MM.1S (cell line): Measurements from ENCODE around the gene RTBDN.

Experiments used
- EZH2 ChIP-seq: fragments of 300-600 bp; sonication (generic); optimal IDR thresholded peaks from 2 replicates; pipeline ENCODE3; 2017; ENCODE audit warnings: low read depth, mild to moderate bottlenecking, antibody characterized with exemption, low read length, mixed read lengths
- TF ChIP-seq, protein P1 (sequence below): fragments of 300-600 bp; sonication (generic); IDR thresholded peaks from 2 replicates; pipeline ENCODE4 v1.5.1; 2016; ENCODE audit warnings: antibody characterized with exemption, low read length, mixed read lengths

DNA sequence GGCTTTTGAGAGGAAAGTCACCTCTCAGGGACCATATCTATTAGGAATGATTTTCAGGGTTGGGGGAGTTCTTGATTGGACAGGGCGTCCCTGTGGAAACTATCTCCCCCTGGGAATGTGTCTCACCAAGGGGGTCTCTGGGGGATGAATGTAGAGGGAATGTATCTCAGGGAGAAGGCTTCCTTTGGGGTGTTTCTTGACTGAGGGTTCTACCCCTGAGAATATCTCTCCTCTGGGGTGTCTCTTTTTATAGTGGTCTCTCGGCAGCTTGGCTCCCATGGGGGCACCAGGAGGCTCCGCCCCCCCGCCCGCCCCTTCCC lies 1.0 kb downstream of the RTBDN start:
- TF ChIP-seq, protein P1, sequence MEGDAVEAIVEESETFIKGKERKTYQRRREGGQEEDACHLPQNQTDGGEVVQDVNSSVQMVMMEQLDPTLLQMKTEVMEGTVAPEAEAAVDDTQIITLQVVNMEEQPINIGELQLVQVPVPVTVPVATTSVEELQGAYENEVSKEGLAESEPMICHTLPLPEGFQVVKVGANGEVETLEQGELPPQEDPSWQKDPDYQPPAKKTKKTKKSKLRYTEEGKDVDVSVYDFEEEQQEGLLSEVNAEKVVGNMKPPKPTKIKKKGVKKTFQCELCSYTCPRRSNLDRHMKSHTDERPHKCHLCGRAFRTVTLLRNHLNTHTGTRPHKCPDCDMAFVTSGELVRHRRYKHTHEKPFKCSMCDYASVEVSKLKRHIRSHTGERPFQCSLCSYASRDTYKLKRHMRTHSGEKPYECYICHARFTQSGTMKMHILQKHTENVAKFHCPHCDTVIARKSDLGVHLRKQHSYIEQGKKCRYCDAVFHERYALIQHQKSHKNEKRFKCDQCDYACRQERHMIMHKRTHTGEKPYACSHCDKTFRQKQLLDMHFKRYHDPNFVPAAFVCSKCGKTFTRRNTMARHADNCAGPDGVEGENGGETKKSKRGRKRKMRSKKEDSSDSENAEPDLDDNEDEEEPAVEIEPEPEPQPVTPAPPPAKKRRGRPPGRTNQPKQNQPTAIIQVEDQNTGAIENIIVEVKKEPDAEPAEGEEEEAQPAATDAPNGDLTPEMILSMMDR: no peak
- TF ChIP-seq EZH2: no peak
